ENCODE data around the gene EPHA7. TPM values are rescaled to one million over a fixed set of nuclear protein-coding genes. Genes with fewer than 3 reads are reported as not detected.

Gene EPHA7
- total and polyA plus RNA-seq, 2 of the 4 experiments (the other 2 are of a cell fraction): not detected

- no peak overlapping the region for H3K56ac ChIP-seq (ENCODE audit: extremely low read depth, insufficient read depth, low read length)
- no peak overlapping the region for H2BK120ac ChIP-seq (ENCODE audit: low read depth, low read length)
- H3K18ac ChIP-seq (ENCODE audit: low read depth, low read length): no peak overlapping the region
- no peak overlapping the region for H2BK5ac ChIP-seq (ENCODE audit: low read depth, low read length, poor library complexity, severe bottlenecking)
- H2AK5ac ChIP-seq (ENCODE audit: low read depth, low read length): no peak overlapping the region
- H3K23ac ChIP-seq (ENCODE audit: low read depth, low read length): no peak overlapping the region
- H3K4ac ChIP-seq (ENCODE audit: low read depth, low read length): no peak overlapping the region
- no peak overlapping the region for H2AFZ ChIP-seq (replicated peaks; ENCODE audit: low read length, poor library complexity)
- no peaks in the 10 kb centered on the region for H3K27me3 ChIP-seq (ENCODE audit: control insufficient read depth, insufficient read depth, low read length)
- no peaks in the 10 kb centered on the region for H3K79me1 ChIP-seq (ENCODE audit: low read depth in 1 of 2, low read length in 2 of 2)
- H3K9ac ChIP-seq (ENCODE audit: low read depth, low read length): no peak overlapping the region
- ChIA-PET POLR2A (ENCODE audit: unreplicated experiment) (no interaction called here), CTCF (no interaction called here)
- intact Hi-C loops (cut with micrococcal nuclease): no loop called here
- no peak overlapping the region for H2BK20ac ChIP-seq (ENCODE audit: low read depth, low read length)
- no peak for ATAC-seq (ENCODE audit: low read depth)
- no peak overlapping the region for H2AK9ac ChIP-seq (replicated peaks; ENCODE audit: low read depth, low read length, poor library complexity)
- no peak overlapping the region for H3K4me2 ChIP-seq (ENCODE audit: low read depth, low read length)
- no TSS peak for BruUV-seq (replicated peaks)
- no peak overlapping the region for H3K27ac ChIP-seq (ENCODE audit: insufficient read depth, low read length)
- dilution Hi-C loops (cut with HindIII; ENCODE audit: low sequenced_read_pairs, unreplicated experiment): no loop called here
- no peak for TF ChIP-seq NFE2L2 (IDR thresholded peaks at IDR 0.05; ENCODE audit: low read depth, low read length)
- TF ChIP-seq FOS (IDR thresholded peaks at IDR 0.05; ENCODE audit: low read depth, low read length): no peak
- TF ChIP-seq MAFK (IDR thresholded peaks at IDR 0.05; ENCODE audit: low read depth, low read length): no peak
- no peak for TF ChIP-seq CTCF (conservative IDR thresholded peaks at IDR 0.05; ENCODE audit: low read depth, low read length)
- TF ChIP-seq ELK1 (IDR thresholded peaks at IDR 0.05; ENCODE audit: borderline replicate concordance, low read depth, low read length): no peak
- TF ChIP-seq SMC3 (IDR thresholded peaks at IDR 0.05; ENCODE audit: low read depth, low read length): no peak
- TF ChIP-seq RCOR1 (IDR thresholded peaks at IDR 0.05; ENCODE audit: insufficient replicate concordance, low read length): no peak
- H4K5ac ChIP-seq (ENCODE audit: low read depth, low read length): no peak overlapping the region
- no peaks in the 10 kb centered on the region for H3K36me3 ChIP-seq (ENCODE audit: control insufficient read depth, insufficient read depth, low read length)
- no peaks in the 10 kb centered on the region for H3K9me1 ChIP-seq (ENCODE audit: insufficient read depth, low read length)
- H4K8ac ChIP-seq (ENCODE audit: low read depth in 2 of 2, low read length in 2 of 2): no peak overlapping the region
- no peak for DNase-seq
- in situ Hi-C loops (cut with MboI; ENCODE audit: low sequenced_read_pairs): no loop called here
- no peaks in the 10 kb centered on the region for H3K4me1 ChIP-seq (ENCODE audit: control insufficient read depth, insufficient read depth, low read length)
- no peak overlapping the region for H3K4me3 ChIP-seq (ENCODE audit: insufficient read depth, low read depth, low read length)
- no peaks in the 10 kb centered on the region for H4K20me1 ChIP-seq (ENCODE audit: insufficient read depth, low read length)
- no peak overlapping the region for H2BK15ac ChIP-seq (ENCODE audit: low read depth, low read length)
- no peak overlapping the region for H3K14ac ChIP-seq (replicated peaks; ENCODE audit: low read depth, low read length)
- no peak overlapping the region for H4K91ac ChIP-seq (ENCODE audit: insufficient read depth, low read depth, low read length)
- no peaks in the 10 kb centered on the region; the same call in 1 of the 2 replicates for H3K9me3 ChIP-seq (ENCODE audit: control insufficient read depth, insufficient read depth, low read length)
Measured at GRCh38 chr6:93242049-93242448, 177.3 kb downstream of the EPHA7 start.
